Measurements from ENCODE around the gene C4orf33. TPM values are rescaled to one million over a fixed set of nuclear protein-coding genes. Genes with fewer than 3 reads are reported as not detected.

C4orf33 gene
- total RNA-seq, 4 donors from 2014 or later = 14.9 to 38.7 (median 21.5) TPM

DNA sequence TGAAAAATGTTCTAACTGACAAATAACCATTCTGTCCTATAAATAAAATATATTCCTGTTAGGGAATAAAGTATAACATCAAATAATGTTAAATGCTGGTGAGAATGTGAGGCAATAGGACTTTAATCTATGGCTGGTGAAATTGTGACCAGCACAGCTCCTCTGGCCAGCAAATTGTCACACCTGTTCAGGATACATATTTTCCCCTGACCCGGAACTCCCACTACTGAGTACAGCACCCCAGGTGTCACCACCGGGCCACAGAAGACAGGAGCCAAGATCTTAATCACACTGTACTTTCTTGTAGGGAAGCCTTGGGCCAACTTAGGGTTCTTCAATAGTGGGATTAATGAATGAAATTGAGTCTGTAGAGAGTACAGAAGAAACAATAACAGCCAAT is 33.2 kb downstream of the C4orf33 start:
- TF ChIP-seq, protein P1, sequence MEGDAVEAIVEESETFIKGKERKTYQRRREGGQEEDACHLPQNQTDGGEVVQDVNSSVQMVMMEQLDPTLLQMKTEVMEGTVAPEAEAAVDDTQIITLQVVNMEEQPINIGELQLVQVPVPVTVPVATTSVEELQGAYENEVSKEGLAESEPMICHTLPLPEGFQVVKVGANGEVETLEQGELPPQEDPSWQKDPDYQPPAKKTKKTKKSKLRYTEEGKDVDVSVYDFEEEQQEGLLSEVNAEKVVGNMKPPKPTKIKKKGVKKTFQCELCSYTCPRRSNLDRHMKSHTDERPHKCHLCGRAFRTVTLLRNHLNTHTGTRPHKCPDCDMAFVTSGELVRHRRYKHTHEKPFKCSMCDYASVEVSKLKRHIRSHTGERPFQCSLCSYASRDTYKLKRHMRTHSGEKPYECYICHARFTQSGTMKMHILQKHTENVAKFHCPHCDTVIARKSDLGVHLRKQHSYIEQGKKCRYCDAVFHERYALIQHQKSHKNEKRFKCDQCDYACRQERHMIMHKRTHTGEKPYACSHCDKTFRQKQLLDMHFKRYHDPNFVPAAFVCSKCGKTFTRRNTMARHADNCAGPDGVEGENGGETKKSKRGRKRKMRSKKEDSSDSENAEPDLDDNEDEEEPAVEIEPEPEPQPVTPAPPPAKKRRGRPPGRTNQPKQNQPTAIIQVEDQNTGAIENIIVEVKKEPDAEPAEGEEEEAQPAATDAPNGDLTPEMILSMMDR (IDR thresholded peaks at IDR 0.05) = no peak
- TF ChIP-seq POLR2A (IDR thresholded peaks at IDR 0.05) = no peak

DNA sequence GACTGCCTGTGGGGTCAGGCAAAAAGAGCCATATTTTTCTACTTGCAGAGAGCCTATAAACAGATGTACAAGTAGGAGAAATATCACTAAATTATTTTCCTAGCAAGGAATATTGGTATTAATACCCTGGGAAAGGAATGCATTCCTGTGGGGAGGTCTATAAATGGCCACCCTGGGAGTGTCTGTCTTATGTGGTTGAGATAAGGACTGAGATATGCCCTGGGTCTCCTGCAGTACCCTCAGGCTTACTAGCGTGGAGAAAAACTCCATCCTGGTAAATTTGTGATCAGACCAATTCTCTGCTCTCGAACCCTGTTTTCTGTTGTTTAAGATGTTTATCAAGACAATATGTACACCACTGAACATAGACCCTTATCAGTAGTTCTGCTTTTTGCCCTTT is 35.4 kb downstream of the C4orf33 start:
- Histone ChIP-seq H3K4me3 (no peak overlapping the region), H3K9me3 (no peaks in the 10 kb centered on the region), H3K4me1 (no peaks in the 10 kb centered on the region), H3K27me3 (no peaks in the 10 kb centered on the region), H3K36me3 (no peaks in the 10 kb centered on the region), H3K27ac (no peak overlapping the region)
- TF ChIP-seq POLR2A (IDR thresholded peaks at IDR 0.05) = no peak
- TF ChIP-seq, protein P1 (IDR thresholded peaks at IDR 0.05) = no peak
- DNase-seq = no peak

More for the DNA sequence above, 33.2 kb downstream of the C4orf33 start:
- Histone ChIP-seq H3K27ac (no peak overlapping the region), H3K27me3 (no peaks in the 10 kb centered on the region), H3K4me3 (no peak overlapping the region), H3K9me3 (no peaks in the 10 kb centered on the region), H3K36me3 (no peaks in the 10 kb centered on the region), H3K4me1 (no peaks in the 10 kb centered on the region)
- no peak for DNase-seq

GRCh38 chr4:129136433-129136832 is 40.5 kb downstream of the C4orf33 start:
- Histone ChIP-seq H3K4me3 (no peak overlapping the region), H3K36me3 (no peaks in the 10 kb centered on the region), H3K4me1 (no peaks in the 10 kb centered on the region), H3K9me3 (no peaks in the 10 kb centered on the region), H3K27ac (no peak overlapping the region), H3K27me3 (no peaks in the 10 kb centered on the region)
- TF ChIP-seq POLR2A (IDR thresholded peaks at IDR 0.05) = no peak
- TF ChIP-seq, protein P1 (IDR thresholded peaks at IDR 0.05) = no peak
- no peak for DNase-seq

DNA sequence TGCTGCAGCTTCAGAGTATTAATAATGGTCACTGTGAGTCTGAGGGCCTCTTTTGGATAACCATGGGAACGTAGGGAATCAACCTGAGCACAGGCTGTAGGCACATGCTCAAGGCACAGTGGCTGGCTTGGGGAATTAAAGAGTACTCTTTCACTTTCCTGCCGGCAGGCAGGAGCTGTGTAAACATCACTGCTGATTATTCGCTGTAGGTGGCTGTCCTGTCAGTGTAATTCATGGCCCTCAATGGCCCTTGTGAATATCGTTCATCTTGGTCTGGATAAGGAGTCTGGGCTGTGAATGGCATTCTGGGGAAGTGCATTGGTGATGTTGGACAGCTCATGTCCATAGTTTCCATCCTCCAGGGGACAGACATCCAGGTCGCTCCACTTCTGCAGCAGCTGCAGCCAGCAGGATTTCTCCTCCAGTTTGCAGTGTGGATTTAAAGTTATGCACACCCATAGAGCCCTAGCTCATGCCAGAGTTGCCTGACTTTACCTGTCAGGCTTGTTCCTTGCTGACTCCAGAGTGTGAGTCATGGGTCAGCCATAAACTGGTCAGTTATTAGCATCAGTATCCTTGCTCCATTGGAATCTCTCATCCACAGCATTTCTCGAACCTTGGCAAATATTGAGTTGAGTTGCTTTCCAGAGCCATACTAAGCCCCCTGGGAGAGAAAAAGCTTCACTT is 43.0 kb downstream of the C4orf33 start:
- Histone ChIP-seq H3K27ac (no peak overlapping the region), H3K4me1 (no peaks in the 10 kb centered on the region), H3K4me3 (no peak overlapping the region), H3K9me3 (no peaks in the 10 kb centered on the region), H3K36me3 (no peaks in the 10 kb centered on the region), H3K27me3 (no peaks in the 10 kb centered on the region)
- DNase-seq = no peak
- TF ChIP-seq, protein P1 (IDR thresholded peaks at IDR 0.05) = no peak
- no peak for TF ChIP-seq POLR2A (IDR thresholded peaks at IDR 0.05)

- H3K4me1 ChIP-seq = no peaks in the 10 kb centered on the region
- no peak overlapping the region for H3K27ac ChIP-seq
- no peaks in the 10 kb centered on the region for H3K9me3 ChIP-seq
- H3K36me3 ChIP-seq = no peaks in the 10 kb centered on the region
- H3K4me3 ChIP-seq = no peak overlapping the region
- no peak for DNase-seq
- no peaks in the 10 kb centered on the region for H3K27me3 ChIP-seq
- TF ChIP-seq POLR2A (IDR thresholded peaks at IDR 0.05) = no peak
- TF ChIP-seq, protein P1 (IDR thresholded peaks at IDR 0.05) = no peak
Measured at GRCh38 chr4:129140521-129140920, 44.6 kb downstream of the C4orf33 start.

All from Peyer's patch (tissue), 4 donors.